HG03342 (cell line): ENCODE results near the gene AGBL1.

Source experiments
- ATAC-seq: cut with Tn5 transposase; IDR thresholded peaks from one replicate; pipeline ENCODE4 v1.9.1; 2021; ENCODE audit warnings: mild to moderate bottlenecking, moderate library complexity; ENCODE audit not compliant: unreplicated experiment

AGBL1 gene

DNA sequence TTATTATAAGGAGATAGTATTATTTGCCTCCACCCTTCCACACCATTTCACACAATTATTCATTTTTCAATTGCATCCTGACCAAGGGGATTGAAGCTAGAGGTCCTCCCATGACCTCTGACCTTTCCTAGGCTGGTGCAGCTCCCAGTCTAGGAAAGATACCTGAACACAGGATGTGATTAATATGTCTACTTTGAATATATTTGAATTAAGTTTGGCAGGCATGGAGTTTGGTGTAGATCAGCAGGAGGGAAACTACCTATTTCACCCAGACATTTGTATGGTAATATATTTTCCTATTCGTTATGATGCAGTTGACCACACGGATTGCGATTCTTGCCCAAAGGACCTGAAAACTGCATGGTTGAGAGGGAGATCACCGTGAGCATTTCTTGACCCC, 596.3 kb downstream of the AGBL1 start:
- ATAC-seq: no peak

DNA sequence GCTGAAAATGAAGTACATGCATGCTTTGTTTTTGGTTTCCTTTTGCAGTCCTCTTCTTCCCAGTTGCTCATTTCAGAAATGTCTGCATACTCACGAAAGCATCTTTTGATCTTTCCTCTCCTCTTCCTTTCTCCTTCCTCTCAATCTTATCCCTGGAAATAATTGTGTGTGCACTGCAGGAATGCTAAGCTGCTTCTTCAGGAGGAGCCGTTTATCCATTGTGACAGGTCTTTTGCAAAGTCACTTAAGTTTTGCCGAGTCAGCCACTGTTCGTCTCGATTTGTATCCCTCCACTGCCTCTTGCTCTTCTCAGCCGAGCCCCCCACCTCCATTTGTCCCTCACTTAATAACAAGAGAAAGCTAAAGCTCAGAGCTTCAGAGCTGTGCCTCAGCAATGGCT, 597.6 kb downstream of the AGBL1 start:
- no peak for ATAC-seq

DNA sequence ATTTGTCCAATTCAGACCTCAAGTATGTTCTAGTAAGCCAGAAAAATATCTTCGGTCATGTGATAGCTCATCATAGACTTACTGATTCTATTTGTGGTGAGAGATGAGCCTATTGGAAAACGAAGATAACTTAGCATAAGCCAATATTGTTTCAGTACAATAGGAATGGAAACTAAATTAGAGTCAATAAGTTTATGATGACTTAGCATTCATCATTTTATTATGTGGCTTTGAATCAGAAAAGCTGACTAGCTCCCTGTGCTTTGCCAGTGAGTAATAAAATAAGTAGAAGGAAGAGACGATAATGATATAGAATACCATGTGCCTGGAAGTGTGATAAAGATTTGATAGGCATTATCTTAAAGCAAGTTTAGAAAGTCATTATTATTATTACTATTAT, 605.6 kb downstream of the AGBL1 start:
- no peak for ATAC-seq

DNA sequence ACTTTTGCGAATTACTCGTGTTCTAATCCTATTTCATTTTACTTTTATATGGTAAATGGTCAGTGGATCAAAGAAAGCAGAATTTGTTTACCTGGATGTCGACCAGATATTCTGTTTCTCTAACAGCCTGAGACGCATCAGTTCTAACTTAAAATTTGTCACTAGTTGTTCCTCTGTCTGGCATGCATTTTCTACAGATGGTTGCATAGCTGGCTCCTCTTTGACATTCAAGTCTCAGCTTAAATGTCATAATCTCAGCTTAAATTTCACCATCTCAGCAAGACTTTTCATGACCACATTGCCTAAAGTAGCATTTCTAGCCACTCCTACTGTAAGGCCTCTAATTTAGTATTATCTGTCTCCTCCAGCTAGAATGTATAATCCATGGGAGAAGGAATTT, 609.3 kb downstream of the AGBL1 start:
- no peak for ATAC-seq

DNA sequence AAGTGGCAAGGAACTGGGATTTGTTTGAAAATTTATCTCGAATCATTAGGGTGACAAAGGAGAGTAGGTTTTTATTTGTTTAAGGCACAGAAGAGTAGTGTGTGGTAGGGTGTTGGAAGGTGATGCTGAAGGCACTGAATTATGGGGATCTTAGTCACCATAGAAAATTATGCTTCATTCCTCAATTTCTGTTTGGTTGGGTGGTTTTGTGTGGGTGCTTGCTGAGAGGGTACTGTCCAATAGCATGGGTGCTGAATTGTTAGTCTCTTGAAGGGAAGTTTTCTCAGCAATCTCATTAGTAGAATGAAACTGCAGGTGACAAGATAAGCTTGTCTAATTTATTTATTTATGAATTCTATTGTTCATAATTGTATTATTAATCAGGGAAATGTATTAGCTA, 610.9 kb downstream of the AGBL1 start:
- ATAC-seq: no peak

DNA sequence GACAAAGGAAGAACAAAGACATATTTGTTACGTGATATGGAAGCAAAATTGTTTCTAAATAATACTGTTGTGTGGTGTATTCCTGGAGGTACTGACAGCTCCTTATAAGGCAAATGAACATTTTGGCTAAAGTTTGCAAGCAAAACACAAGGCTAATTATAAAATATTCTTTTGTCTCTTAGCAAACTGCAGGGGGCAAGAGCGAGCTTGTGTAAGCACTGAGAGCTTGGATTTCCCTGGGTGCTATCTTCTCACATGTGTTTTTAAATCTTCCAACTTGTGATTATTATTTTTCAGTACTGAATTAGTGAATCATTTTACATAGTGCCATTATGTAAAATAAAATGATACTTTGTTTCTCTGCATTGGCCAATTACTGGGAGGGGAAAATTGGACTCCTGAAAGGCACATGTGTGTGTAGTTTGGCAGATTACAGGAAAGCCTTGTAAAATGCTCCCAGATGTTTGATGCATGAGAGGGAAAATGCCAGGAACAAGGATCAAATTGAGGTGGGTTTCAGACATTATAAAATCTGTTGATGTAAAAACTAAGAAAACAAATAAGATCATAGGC, 611.5 kb downstream of the AGBL1 start:
- no peak for ATAC-seq

DNA sequence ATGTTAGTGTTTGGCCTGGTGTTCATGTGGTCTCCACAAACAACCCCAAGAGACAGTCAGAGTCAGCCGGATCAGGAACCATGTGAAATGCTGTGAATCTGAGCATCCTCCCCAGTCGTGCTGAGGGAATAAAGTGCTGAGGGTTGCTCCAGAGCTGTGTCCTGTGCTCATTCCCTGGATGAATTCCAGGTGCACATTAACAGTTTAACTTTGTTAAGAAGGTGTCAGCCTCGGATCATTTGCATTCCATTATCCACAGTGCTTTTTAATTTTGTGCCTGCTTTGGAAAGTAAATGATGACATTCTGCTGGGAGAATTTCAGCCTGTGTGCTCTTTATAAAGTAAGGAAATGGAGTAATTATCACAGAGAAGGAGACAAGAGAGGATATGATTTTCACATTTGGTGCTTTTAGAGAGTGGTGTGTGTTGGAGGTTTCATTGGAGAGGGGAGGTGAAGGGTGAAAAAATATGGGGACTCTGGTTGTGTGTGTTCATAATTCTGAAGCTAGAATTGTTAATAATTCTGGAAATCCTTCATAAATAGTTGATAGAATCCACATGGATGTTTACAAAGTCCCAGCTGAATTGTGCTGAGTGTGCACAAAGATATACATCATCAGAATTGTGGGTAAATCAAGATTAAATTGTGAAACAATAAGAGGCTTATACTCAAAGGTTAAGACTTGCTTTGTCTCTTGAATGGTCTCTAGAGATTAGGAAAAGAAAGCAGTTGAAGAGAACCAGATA, 621.4 kb downstream of the AGBL1 start:
- ATAC-seq: no peak

DNA sequence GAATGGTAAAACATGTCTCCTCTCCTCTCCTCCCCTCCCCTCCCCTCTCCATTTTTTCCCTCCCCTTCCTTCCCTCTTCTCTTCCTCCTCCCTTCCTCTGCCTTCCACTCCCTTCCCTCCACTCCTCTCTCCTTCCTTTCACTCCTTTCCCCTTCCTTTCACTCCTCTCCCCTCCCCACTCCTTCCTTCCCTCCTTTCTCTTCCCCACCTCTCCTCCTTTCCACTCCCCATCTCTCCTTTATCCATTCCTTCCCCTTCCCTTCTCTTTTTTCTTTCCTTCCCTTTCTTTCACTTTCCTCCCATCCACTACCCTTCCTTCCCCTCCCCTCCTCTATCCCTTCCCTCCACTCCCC, 621.9 kb downstream of the AGBL1 start:
- no peak for ATAC-seq

DNA sequence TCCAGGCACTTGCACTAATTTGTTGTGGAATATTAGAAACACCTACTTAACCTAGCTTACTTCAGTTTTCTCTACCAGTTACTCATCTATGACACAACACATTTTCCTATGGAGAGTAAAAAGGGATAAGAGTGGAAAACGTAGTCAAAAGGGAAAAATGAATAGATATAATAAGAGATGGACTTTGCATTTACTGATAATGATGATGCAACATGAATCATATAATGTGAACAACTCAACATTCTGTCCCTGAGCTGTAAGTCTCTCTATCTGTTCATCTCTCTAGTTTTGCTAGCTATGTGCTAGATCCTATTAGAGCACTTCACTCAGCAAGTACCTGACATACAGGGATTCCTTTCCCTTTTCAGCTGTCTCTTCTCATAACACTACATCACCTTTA, 627.1 kb downstream of the AGBL1 start:
- no peak for ATAC-seq

DNA sequence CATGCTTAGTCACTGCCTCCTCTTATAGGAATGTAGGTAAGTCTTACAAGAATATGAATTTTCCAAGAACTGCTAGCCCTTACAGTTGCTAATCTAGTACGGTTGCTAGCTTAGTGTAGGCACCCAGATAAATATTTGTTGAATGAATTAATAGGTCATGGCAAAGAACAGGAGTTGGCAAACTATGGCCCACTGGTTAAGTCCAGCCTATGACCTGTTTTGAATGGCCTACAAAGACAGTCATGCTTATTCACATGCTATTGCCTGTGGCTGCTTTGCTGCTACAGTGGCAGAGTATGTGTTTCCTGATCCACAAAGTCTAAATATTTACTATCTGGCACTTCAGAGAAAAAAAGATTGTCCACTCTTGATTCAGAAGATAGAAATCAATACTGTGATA, 631.8 kb downstream of the AGBL1 start:
- no peak for ATAC-seq

DNA sequence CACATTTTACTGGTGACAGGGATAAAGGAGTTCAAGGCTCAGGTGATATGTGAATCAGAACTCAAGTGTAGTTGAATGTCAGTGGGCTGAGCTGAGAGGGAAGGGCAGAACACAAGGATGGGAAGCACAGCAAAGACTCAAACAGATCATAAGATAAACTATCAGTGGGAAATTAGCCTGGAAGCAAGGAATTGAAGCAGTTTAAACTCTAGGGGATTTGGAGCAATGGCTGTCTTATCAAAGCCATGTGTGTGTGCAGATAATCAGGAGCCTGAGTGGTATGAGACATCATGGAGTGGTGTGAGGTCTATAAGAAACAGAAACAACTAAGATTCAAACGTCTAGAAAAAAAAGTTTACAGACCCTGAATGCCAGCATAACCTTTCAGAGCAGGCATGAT, 634.6 kb downstream of the AGBL1 start:
- ATAC-seq: no peak

DNA sequence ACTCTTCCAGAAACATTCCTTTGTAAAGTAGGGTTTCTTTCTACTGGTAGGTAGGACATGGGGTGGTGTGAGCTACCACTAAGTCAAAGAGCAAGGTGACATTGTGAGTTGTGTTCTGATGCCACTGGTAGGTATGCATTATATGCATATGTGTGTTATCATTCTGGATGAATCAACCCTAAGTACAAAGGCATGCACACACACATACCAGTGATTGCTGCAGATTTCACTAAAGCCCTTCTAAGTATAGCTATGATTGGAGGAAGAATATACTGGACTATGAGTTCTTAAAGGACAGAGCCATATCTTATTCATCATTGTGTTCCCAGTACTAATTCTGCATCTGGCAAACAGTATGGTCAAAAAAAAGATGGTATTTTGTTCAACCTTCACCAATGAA, 646.0 kb downstream of the AGBL1 start:
- no peak for ATAC-seq

DNA sequence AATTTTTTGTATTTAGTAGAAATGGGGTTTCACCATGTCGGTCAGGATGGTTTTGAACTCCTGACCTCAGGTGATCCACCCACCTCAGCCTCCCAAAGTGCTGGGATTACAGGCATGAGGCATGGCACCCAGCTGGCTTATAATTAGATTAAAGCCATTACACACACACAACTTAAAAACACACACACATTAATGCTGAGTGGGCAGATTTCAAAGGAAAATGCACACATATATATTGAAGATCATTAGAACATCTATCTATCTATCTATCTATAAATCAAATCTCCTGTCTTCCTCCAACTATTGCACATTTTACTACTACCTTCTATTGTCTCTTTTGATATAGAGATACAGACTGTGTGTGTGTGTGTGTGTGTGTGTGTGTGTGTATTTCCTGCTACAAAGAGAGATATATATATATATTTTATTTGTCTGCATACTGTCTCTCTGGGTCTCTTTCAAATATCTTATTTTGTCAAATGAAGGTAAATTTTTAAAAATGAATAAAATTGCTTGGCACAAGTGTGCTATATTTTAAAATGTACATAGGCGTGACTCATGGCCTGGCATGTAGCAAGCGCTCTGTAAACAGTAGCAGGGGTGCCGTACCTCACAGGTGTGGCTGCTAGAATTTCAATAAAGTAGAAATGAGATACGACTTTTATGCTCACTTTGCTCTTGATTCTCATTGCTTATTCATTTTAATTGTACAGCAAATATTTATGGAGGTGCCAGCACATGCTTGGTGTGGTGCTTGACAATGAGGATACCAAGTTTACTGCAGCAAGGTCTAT, 655.8 kb downstream of the AGBL1 start:
- ATAC-seq: no peak

DNA sequence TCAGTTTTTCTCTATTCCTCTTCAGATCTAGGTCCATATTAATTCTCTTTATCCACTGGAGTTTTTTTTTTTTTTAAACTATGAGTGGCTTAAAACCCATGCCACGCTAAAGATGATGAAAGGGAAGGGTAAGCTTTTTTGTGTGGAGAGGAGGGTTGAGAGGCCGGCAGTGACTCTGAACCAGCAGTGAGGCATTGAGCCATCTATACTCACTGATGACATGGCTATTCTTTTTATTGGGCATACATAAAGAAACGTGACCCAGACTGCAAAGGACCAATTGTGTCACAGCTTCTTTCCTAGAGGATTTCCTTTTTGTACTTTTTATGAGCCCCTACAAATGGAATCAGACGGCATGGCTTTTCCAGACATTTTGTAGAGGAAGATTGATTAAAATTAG, 662.2 kb downstream of the AGBL1 start:
- no peak for ATAC-seq

DNA sequence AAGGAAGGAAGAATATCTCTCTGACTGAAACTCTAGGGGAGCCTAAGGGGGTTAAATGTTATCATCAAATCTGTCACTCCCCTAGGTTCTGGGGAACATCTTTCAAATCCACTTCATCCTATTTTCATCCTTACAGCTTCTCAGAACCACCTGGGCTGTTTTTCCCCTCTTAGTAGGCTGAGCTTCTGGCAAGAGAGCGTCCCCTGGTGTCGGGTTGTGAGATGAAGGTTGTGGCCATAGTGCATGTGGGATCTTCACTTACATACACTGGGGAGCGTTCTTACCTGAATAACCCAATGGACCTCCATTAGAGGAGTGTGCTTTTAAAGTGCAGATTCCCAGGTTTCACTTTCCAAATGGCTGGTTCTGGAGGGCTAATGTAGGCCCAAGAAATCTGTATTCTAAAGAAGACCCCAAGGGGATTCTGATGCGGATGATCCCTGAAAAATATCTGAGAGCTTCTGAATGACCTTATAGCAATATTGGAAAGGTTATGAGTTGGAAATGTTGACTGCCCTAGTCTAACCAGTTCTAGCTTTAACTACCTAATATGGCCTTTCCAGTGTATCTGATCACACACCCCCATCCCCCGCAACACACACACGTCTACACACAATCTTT, 663.7 kb downstream of the AGBL1 start:
- ATAC-seq: no peak

DNA sequence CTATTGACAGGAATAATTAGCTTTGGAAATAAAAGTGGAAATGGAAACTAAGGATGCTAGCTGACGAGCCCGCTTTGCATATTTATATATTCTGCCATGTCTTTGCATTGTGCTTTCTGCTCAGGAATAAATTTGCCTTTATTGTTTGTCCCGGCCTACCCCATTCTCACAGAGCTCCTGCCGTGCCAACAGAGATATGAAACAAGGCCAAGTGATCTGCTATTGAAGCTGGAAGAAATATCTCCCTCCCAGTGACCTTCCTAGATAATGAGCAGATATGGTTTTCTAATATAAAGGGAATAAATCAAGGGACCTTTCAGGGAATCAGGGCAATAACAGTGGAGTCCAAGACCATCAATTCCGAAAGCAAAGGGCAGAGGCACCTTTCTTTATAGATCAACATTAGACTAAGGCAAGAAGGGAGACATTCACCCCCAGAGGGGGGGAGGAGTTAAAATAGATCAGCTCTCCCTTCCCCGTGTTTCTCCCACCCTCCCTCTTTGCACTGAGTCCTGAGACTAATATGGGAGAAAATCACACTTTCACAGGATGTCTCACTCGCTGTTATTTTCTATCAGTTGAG, 664.6 kb downstream of the AGBL1 start:
- no peak for ATAC-seq

DNA sequence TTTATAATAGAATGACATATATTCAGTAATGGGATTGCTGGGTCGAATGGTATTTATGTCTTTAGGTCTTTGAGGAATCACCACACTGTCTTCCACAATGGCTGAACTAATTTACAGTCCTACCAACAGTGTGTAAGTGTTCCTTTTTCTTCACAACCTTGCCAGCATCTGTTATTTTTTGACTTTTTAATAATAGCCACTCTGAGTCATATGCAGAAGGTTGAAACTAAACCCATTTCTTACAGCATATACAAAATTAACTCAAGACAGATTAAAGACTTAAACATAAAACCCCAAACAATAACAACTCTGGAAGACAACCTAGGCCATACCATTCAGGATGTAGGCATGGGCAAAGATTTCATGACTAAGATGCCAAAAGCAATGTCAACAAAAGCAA, 671.4 kb downstream of the AGBL1 start:
- no peak for ATAC-seq

DNA sequence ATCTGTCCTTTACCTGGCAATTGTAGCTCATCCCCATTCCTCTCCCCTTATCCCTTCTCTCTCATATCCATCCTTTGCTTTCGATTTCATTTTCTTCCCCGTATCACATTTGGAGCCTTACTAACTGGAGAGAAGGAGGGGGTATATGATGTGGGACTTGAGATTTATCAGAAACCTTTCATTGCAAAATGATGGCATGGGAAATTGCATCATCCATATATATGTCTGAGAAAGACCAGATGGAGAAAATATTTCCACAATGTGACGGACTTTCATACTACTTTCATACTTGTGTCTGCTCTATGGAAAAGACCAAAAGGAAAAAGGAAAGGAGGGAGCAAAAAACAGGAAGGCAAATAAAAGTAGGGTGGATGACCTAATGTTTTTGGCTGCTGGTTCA, 675.2 kb downstream of the AGBL1 start:
- ATAC-seq: no peak

DNA sequence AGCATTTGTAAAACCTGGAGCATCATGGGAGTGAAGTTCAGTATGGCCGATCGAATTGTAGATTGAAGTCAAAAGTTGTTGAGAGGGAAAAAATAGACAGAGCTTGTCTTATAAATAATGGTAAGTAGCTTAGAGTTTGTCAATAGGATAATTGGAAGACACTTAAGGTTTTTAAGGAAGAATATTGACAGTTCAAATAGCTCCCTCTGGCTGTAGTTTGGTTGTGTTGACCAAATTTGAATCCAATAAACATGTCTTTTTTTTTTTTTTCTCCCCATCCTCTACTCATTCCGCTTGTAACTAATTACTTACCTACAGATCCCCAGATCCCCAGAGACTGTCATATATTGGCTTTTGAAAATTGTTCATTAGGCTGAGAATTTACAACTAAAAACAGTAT, 677.0 kb downstream of the AGBL1 start:
- ATAC-seq: no peak

DNA sequence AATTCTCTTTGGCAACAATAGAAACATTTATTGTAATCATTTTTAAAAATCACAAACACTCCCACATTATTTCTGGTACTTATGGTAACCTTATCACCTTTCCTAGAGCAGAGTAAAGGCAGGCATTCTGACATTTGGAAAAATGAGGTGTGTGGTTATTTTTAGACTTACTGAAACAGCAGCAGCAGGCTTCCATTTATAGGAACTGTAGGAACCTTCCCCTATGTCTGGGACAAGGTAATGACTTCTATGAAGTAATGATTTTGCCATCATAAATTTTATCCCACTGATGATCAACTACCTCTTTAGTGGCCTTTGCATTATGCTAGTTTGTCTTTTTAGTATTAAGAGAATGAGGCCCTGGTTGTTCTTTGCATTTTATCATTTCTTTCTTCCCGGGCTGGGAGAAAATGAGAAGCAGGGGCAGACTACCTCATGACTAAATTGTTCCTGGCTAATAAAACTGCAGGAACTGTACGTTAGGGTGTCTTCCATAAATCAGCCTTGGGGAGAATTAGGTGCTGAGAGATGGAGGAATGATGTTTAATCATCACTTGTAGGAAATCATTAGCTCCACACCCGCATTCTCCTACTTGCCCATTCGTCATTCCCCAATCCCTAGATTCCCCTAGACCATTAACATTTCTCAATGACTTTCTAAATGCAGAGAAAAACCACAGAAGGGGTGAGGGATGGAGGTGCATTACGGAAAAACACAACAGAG, 680.3 kb downstream of the AGBL1 start:
- ATAC-seq: no peak

DNA sequence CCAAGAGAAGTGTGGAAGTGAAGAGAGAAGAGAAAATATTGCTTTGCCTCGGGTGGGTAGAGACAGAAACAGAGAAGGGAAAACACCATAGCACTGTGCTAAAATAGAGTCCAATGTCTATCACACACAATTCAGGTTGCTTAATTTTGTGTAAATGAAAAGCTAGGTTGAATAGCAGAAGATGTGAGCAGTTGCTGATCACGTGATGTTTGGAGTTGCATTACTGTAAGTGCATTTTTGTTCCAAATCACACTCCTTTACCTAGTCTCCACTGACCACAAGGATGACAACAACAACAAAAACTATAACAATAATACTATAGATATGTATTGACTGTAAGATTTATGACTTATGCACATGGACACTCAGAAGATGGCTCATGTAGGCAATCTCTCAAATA, 683.2 kb downstream of the AGBL1 start:
- no peak for ATAC-seq
